Keratinocyte (primary cell): ENCODE data around the gene PARL. TPM values are rescaled to one million over a fixed set of nuclear protein-coding genes. Genes with fewer than 3 reads are reported as not detected.

Source experiments
- DNase-seq: peaks from one replicate; pipeline ENCODE4 v3.0.0-alpha.2; 2011; ENCODE audit warnings: low read depth, missing footprints, low spot score
- FAIRE-seq: peaks from 2 replicates; lab custom pipeline; 2011; peaks lifted over from hg19 to GRCh38; lab: Jason Lieb, UNC
- H2AFZ ChIP-seq: 2 replicates; pipeline ENCODE4 v1.6.0; 2012; ENCODE audit warnings: low read length, control low read depth, inconsistent platforms; ENCODE audit not compliant: control insufficient read depth
- H3K27ac ChIP-seq: 2 replicates; pipeline ENCODE4 v1.5.1; 2011; ENCODE audit warnings: low read length; ENCODE audit not compliant: control insufficient read depth, insufficient read depth
- H3K27me3 ChIP-seq: 3 replicates; pipeline ENCODE4 v1.6.0; 2011; ENCODE audit warnings: low read length; ENCODE audit not compliant: control insufficient read depth, insufficient read depth; ENCODE audit errors: extremely low read depth
- H3K36me3 ChIP-seq, 2 experiments: 2 replicates in 1 of 2; 3 replicates in 1 of 2; pipeline ENCODE4 v1.5.1; 2011; ENCODE audit warnings: low read length in 2 of 2, mild to moderate bottlenecking in 1 of 2; ENCODE audit not compliant: control insufficient read depth in 2 of 2, insufficient read depth in 2 of 2; ENCODE audit errors: extremely low read depth in 1 of 2
- H3K4me1 ChIP-seq: 3 replicates; pipeline ENCODE4 v1.5.1; 2011; ENCODE audit warnings: low read length; ENCODE audit not compliant: control insufficient read depth, insufficient read depth; ENCODE audit errors: extremely low read depth
- H3K4me2 ChIP-seq: 3 replicates; pipeline ENCODE4 v1.6.0; 2011; ENCODE audit warnings: low read depth, low read length; ENCODE audit not compliant: control insufficient read depth, insufficient read depth; ENCODE audit errors: extremely low read depth
- H3K4me3 ChIP-seq, 3 experiments: fragments of 200-600 bp in 1 of 3; sonication (generic) in 1 of 3; 2 replicates in 2 of 3; 3 replicates in 1 of 3; pipeline ENCODE4 v1.5.1; 2011 to 2016; ENCODE audit warnings: low read length in 3 of 3, mild to moderate bottlenecking in 3 of 3, control low read depth in 2 of 3, inconsistent platforms in 1 of 3, low read depth in 1 of 3, mixed read lengths in 1 of 3, mixed run types in 1 of 3, moderate library complexity in 1 of 3; ENCODE audit not compliant: control insufficient read depth in 2 of 3, insufficient read depth in 2 of 3; ENCODE audit errors: extremely low read depth in 1 of 3
- H3K79me2 ChIP-seq: 2 replicates; pipeline ENCODE4 v1.6.0; 2012; ENCODE audit warnings: low read length; ENCODE audit not compliant: control insufficient read depth, insufficient read depth
- H3K9ac ChIP-seq: 3 replicates; pipeline ENCODE4 v1.6.0; 2011; ENCODE audit warnings: low read length; ENCODE audit not compliant: control insufficient read depth, insufficient read depth; ENCODE audit errors: extremely low read depth
- H3K9me1 ChIP-seq: 3 replicates; pipeline ENCODE4 v1.6.0; 2011; ENCODE audit warnings: low read length; ENCODE audit not compliant: control insufficient read depth, insufficient read depth; ENCODE audit errors: extremely low read depth
- H3K9me3 ChIP-seq: 2 replicates; pipeline ENCODE4 v1.5.1; 2012; ENCODE audit warnings: low read depth, low read length; ENCODE audit not compliant: control insufficient read depth
- H4K20me1 ChIP-seq: 3 replicates; pipeline ENCODE4 v1.6.0; 2011; ENCODE audit warnings: low read length; ENCODE audit not compliant: control insufficient read depth, insufficient read depth; ENCODE audit errors: extremely low read depth
- CTCF ChIP-seq, 3 experiments: IDR thresholded peaks in 1 of 3; conservative IDR thresholded peaks in 1 of 3; optimal IDR thresholded peaks in 1 of 3; 2 replicates in 2 of 3; 3 replicates in 1 of 3; pipeline versions ENCODE3 to v1.5.1; 2011; ENCODE audit warnings: low read length in 3 of 3, mild to moderate bottlenecking in 3 of 3, moderate library complexity in 2 of 3, control low read depth in 1 of 3, inconsistent platforms in 1 of 3; ENCODE audit not compliant: insufficient read depth in 2 of 3; ENCODE audit errors: extremely low read depth in 1 of 3
- EZH2 ChIP-seq: IDR thresholded peaks from one replicate; pipeline ENCODE4 v1.6.1; 2012; ENCODE audit warnings: inconsistent platforms, mild to moderate bottlenecking, low read length, moderate library complexity
- dilution Hi-C: fragments of 300-500 bp; cut with MboI; formaldehyde crosslinking; loops from one replicate; pipeline ENCODE4 v1.7.0; 2020; ENCODE audit warnings: low sequenced_read_pairs; ENCODE audit not compliant: extremely low pct_ligation_motif_present
- polyA plus RNA-seq, 5 experiments: library from polyadenylated mRNA; depleted of rRNA in 3 of 5; stranded (reverse) in 3 of 5; stranded (forward) in 1 of 5; unstranded in 1 of 5; fragments of >200 nt; gene quantifications; 1 replicate in 1 of 5; 2 replicates in 3 of 5; 3 replicates in 1 of 5; pipeline versions ENCODE4 v1.2.1 to v1.2.3, GENCODE V29; 2011 to 2012; ENCODE audit warnings: missing spikeins in 2 of 5, low read depth in 1 of 5, low replicate concordance in 1 of 5

PARL gene
- polyA plus RNA-seq, 1 donor (not counting 4 experiments of a cell fraction or from before 2014, with no cell fraction given): 68.9 TPM

GRCh38 chr3:183931881-183932280 is 47.2 kb upstream of the PARL start:
- H3K9ac ChIP-seq: no peak overlapping the region
- H3K27ac ChIP-seq: no peak overlapping the region
- no peaks in the 10 kb centered on the region for H3K9me1 ChIP-seq
- H3K36me3 ChIP-seq: peaks cover 8 to 15% of the 10 kb centered on the region in 2 experiments
- no peaks in the 10 kb centered on the region for H3K4me1 ChIP-seq
- H3K9me3 ChIP-seq: no peaks in the 10 kb centered on the region
- DNase-seq (no peak), FAIRE-seq (no peak)
- no peak for TF ChIP-seq EZH2
- TF ChIP-seq CTCF (optimal IDR thresholded peaks at IDR 0.05 in 1 of 3, IDR thresholded peaks at IDR 0.05 in 1 of 3, conservative IDR thresholded peaks at IDR 0.05 in 1 of 3; ENCODE audit: extremely low read depth in 1 of 3, insufficient read depth in 2 of 3, low read length in 3 of 3): no peak
- no peak overlapping the region for H3K4me2 ChIP-seq
- no peak overlapping the region for H3K4me3 ChIP-seq
- H2AFZ ChIP-seq: no peak overlapping the region
- no peaks in the 10 kb centered on the region for H3K79me2 ChIP-seq
- dilution Hi-C loops: no loop called here
- H4K20me1 ChIP-seq: no peaks in the 10 kb centered on the region
- no peaks in the 10 kb centered on the region for H3K27me3 ChIP-seq

- dilution Hi-C loops: no loop called here
Measured at GRCh38 chr3:183930086-183930485, 45.4 kb upstream of the PARL start.

More at GRCh38 chr3:183930086-183930485, 45.4 kb upstream of the PARL start:
- H4K20me1 ChIP-seq: no peaks in the 10 kb centered on the region
- H3K4me2 ChIP-seq: no peak overlapping the region
- no peak overlapping the region for H3K27ac ChIP-seq
- H3K9me3 ChIP-seq: no peaks in the 10 kb centered on the region
- H3K79me2 ChIP-seq: no peaks in the 10 kb centered on the region
- no peak for DNase-seq
- no peak overlapping the region for H2AFZ ChIP-seq
- no peaks in the 10 kb centered on the region for H3K9me1 ChIP-seq
- H3K4me1 ChIP-seq: peaks cover 5% of the 10 kb centered on the region
- H3K36me3 ChIP-seq: peaks cover 4 to 13% of the 10 kb centered on the region in 2 experiments
- no peak overlapping the region for H3K9ac ChIP-seq
- H3K4me3 ChIP-seq: no peak overlapping the region
- no peak for TF ChIP-seq EZH2
- TF ChIP-seq CTCF (optimal IDR thresholded peaks at IDR 0.05 in 1 of 3, IDR thresholded peaks at IDR 0.05 in 1 of 3, conservative IDR thresholded peaks at IDR 0.05 in 1 of 3; ENCODE audit: extremely low read depth in 1 of 3, insufficient read depth in 2 of 3, low read length in 3 of 3): no peak
- H3K27me3 ChIP-seq: no peaks in the 10 kb centered on the region
- FAIRE-seq: no peak
